Upper lobe of left lung (tissue), 4 donors: ENCODE results near the gene SPRING1.

Experiments used
- POLR2A ChIP-seq, 4 donors: fragments of 450-650 bp; IDR thresholded peaks; one replicate each; pipeline ENCODE4 v1.5.1; 2016 to 2017; ENCODE audit warnings: antibody characterized with exemption in 4 of 4, mild to moderate bottlenecking in 2 of 4
- TF ChIP-seq, protein P1 (sequence below), 6 experiments: fragments of 450-650 bp in 4 of 6; fragments of 200-600 bp in 2 of 6; sonication (generic) in 2 of 6; IDR thresholded peaks; one replicate each; pipeline ENCODE4 v1.5.1; 2016 to 2019; ENCODE audit warnings: antibody characterized with exemption in 6 of 6

DNA sequence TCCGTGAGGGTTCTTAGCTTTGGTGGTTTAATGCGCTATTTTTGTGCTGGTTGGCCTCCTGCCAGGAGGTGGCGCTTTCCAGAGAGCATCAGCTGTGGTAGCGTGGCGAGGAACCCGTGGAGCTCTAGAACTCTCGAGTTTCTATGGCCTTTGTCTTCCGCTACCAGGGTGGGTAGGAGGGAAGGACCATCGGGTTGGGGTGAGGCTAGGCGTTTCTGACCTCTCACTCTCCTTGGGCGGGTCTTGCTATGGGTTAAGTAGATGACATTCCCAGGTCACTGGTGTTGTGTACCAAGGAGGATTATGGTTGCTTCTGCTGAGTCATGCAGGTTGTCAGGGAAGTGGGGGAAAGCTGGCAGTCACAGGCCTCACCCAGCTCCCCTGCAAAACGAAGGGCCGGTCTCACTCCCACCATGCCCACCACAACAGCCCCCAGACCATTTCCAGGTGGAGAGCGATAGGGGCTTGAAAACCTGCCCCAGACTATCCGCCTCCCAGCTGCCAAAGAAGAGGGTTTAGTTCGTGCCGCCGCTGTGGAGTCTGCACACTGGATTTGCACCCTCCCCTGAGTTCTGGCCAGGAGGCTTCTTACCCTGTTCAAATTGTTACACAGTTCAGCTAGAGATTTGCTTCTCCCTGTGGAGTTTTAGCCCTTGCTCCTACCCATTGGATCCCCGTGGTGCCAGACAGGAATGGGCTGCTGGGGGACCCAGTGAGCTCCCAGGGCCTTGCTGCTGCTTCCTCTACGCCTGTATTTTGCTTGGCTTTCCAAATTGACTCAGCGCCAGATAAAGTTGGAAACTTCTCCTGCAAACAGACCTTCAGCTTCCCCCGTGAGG lies 22.1 kb upstream of the SPRING1 start:
- TF ChIP-seq, protein P1, sequence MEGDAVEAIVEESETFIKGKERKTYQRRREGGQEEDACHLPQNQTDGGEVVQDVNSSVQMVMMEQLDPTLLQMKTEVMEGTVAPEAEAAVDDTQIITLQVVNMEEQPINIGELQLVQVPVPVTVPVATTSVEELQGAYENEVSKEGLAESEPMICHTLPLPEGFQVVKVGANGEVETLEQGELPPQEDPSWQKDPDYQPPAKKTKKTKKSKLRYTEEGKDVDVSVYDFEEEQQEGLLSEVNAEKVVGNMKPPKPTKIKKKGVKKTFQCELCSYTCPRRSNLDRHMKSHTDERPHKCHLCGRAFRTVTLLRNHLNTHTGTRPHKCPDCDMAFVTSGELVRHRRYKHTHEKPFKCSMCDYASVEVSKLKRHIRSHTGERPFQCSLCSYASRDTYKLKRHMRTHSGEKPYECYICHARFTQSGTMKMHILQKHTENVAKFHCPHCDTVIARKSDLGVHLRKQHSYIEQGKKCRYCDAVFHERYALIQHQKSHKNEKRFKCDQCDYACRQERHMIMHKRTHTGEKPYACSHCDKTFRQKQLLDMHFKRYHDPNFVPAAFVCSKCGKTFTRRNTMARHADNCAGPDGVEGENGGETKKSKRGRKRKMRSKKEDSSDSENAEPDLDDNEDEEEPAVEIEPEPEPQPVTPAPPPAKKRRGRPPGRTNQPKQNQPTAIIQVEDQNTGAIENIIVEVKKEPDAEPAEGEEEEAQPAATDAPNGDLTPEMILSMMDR (IDR thresholded peaks at IDR 0.05), result peak in 1 of 6 experiments; percentile 3
- TF ChIP-seq POLR2A (IDR thresholded peaks at IDR 0.05), result no peak
